Renal cortical epithelial cell (primary cell): ENCODE data around the gene MMP3. TPM values are rescaled to one million over a fixed set of nuclear protein-coding genes. Genes with fewer than 3 reads are reported as not detected.
"Not testable (repeated sequence)": the region's sequence is repeated elsewhere in the genome, so short reads cannot be mapped to it uniquely, and the experiment has no call there.

Source experiments
- DNase-seq: peaks from one replicate; pipeline ENCODE4 v3.0.0-alpha.2; 2011; ENCODE audit warnings: low read depth
- total RNA-seq: library from RNA; depleted of rRNA; stranded (reverse); fragments of >200 nt; gene quantifications from 2 replicates; pipeline ENCODE4 v1.2.3, GENCODE V29; 2014

The MMP3 gene
- total RNA-seq: not detected in 2 replicates

- DNase-seq: no peak
These were observed at the start of gene MMP3 for GRCh38 chr11:102843489-102843888. MMP3 (minus strand) TSS chr11:102843609; CDS start chr11:102843546, 63 bp downstream.

GRCh38 chr11:102891736-102892135, 48.3 kb upstream of the MMP3 start:
- no peak for DNase-seq

DNA sequence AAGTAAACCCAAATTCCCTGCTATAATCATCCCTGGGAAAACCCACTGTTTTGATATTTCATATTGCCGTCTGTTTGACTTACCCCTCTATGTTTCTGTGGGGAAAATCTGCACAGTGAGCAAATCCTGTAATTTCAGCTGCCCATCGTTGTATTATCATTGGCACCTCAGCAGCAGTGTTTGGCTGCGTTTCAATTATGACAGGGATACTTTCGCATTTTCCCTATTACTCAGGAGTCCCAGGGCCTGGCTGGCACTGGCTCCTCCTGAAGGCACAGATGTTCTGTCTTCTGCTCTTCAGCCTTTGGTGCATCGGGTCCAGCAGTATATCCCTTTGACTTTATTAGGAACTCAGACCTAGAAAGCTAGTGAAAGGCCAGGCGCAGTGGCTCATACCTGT, 43.6 kb upstream of the MMP3 start:
- DNase-seq: no peak

GRCh38 chr11:102883141-102883540, 39.7 kb upstream of the MMP3 start:
- no peak for DNase-seq

DNA sequence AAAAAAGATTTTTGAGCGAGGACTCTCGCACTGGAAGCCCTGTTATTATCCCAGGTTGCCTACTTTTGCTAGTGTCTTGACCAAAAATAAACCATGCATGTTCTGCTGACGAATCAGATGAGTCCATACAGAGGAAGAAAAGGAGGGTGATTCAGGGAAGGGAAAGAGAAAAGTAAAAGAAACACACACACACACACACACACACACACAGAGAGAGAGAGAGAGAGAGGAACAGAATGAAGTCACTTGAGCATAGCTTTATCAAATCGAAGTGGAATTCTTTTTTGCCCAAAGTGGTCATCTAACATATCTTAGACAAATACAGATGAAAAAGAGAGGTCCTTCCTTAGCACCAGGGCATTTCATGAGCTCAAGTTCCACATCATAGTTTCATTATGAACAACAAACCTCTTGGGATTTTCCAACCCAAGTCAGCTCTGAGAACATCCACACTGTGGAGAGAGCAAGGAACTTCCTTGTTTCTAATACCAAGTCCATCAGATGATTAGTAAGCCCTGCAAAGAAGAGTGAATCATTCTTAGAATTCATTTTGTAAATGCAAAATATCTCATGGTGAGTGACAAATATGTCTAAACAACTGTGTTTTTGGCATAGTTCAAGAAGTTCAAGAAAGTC, 39.1 kb upstream of the MMP3 start:
- peak; percentile 61 for DNase-seq

DNA sequence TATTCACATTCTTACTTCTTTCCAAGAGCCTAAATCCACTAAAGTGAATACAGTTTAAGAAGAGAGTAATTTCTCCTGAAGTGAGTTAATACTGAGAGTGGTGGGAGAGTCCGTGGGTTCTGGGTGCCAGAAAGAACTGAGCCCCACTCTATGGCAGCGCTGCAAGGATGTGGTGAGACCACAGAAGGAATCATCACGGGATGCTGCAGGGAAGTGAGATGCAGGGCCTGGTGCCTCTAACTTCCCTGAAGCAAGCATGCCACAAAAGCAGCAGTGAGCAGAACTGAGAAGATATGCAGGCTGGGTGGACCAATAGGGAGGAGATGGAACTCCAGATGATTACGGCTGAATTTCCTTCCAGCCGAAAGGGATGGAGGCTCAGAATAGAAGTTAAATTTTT, 36.4 kb upstream of the MMP3 start:
- DNase-seq: no peak

DNA sequence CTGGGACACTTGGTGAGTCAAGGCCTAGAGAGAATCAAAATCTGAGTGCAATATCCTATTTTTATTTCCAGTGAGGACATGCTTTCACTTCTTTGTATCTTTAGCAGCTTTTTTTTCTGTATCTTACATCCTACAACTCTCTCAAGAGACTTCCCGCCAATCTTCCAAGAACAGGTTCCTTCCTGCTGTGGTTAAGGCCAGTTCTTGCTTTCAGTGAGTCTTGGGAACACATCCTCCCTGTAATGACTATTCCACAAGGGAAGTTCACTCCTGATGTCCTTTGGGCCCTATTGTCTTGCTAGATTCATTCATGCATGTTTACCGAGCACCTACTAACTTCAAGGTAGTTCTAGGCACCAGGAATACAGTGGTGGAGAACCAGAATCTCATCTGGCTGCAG, 35.2 kb upstream of the MMP3 start:
- no peak for DNase-seq

- no peak for DNase-seq
These were observed 31.4 kb upstream of the MMP3 start, which contains the start of gene MMP12 for GRCh38 chr11:102874852-102875251. MMP12 (minus strand) TSS chr11:102874982; CDS start chr11:102874937, 45 bp downstream.

DNA sequence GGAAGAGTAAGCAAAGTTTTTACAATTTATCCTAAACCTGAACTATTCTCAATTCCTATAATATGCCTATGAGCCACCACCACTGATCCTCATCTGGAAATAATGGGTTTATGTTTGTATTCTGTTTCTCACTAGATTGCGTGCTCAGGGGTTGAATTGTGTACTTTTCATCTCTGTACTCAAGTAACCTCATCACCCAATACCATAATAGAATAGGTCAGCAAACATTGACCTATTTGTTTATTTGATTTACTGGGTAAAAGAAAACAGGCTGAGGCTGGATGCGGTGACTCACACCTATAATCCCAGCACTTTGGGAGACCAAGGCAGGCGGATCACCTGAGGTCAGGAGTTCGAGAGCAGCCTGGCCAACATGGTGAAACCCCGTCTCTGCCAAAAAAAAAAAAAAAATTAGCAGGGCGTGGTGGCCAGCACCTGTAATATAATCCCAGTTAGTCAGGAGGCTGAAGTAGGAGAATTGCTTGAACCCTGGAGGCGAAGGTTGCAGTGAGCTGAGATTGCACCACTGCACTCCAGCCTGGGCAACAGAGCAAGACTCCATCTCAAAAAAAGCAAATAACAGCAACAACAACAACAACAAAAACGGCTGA, 26.1 kb upstream of the MMP3 start:
- not testable (repeated sequence) for DNase-seq

GRCh38 chr11:102868339-102868738, 24.9 kb upstream of the MMP3 start:
- no peak for DNase-seq

GRCh38 chr11:102864724-102865123, 21.3 kb upstream of the MMP3 start:
- DNase-seq: no peak

DNA sequence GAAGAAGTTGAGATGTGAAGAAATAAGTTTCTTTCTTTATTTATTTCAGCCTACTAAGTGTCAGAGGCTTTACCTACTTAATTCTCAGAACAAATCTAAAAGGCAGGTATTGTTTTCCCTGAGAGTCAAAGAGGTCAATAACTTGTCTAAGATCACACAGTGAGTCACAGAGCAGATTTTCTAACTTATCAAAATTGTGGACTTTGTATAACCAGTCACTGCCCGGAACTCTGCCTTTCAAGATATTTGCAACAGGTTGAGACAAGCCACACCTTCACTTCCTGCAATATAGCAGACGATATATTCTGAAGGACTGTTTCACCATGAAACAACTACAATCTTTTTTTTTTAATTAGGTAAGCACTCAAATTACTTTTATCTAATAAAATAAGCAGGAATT, 10.5 kb upstream of the MMP3 start:
- DNase-seq: no peak

DNA sequence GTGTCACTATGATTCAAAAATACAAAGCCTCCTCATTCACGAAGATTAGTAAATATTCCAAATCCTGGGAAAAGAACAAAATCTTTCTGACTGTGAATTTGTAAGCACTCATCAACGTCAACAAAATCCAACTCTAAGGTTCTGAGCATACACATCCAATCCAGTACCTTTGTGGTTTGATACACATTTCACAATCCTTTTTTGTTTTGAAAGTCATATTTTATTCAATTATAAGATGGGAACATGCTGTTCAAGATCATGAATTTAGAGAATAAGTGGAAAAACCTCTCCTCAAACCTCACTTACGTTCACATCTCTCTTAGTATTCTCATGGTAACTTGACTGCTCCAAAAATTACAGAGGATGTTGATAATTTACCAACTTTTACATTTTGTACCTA, 9.6 kb upstream of the MMP3 start:
- DNase-seq: no peak

DNA sequence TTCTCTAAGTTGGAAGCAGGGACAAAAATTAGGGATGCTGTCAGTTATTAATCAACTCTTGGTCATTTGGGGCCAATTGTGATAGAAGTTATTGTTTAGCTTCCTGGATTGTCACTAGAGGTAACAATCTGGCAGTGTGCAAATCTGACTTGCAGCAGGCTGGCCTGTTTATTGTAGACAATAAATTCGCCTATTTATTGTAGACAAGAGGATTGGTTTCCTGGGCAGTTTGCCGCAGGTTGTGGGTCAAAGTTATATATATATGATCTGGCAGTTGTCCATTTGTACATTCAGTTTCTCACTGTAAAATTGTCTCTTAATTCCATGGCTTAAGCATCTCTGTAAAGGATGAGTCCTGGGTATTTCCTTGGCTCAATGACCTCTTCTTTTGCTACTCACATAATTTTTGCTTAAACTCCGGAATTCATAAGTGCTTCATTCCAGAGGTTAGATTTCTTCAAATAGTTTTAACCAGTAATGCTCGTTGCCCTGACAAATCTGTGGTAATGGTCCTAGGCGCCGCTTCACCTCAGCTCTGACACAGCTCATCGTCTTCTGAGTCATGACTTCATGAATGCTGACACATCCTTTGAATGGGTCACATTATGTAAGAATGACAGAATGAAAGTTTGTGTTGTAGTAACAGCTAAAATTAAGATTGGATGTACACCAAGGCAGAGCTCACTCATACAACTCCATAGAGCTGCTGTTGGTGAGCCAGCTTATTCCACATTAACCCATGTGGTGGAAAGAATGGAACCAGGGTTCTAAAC, 7.8 kb upstream of the MMP3 start:
- peak; percentile 88 for DNase-seq

DNA sequence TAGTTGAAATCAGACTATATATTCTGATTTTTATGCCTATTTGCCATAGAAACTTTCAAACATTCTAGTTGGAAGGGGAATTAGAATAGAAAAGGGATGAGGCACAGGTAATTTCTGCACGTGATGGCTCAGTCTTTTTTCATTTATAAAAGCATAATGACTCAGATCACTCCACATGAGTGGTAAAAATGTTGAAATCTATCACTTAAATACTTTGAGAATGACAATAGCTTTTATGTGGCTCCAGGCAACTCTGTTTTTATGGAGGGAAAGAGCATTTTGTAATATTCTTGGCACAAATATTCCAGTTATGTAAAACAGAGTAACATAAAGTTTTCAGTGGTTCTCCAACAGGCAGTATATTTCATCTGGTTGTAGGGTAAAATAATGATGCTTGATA, 5.9 kb upstream of the MMP3 start:
- peak; percentile 63 for DNase-seq

DNA sequence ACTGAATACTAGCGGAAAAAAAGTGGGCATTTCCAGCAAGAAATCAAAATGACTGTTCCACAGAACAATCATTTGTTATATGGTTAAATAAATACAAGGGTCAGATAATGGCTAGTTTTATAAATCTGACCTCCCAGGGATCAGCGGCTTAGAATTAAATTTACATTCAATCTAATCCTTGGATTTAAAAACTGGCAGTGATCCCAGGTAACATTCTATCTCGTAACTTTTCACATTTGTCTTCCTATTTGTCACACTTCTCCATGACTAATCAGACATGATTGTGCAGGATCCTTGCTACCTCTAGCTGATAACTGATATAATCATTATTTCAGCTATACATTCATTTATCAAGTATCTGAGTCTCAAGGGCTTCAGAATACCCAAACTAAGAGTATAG, 2.9 kb upstream of the MMP3 start:
- DNase-seq: no peak

DNA sequence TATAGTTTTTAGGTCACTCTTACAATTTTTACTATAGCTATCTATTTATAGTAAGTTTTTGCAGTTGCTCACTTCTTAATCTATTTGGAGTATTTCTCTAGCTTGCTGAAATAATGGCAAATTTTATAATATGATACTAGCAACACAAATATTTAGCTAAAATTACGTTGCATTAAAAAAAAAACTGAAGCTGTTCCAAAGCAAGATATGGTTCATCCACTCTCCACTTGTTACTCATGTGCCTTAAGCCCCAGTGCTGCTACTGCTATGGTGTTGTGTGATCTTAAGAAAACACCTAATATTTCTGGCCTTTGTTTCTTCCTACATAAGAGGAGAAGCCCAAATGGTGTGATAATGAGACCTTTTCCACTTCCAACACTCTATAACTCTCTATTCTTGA, 479 bp downstream of the MMP3 start:
- DNase-seq: no peak

GRCh38 chr11:102840018-102840417, 3.4 kb downstream of the MMP3 start:
- no peak for DNase-seq

DNA sequence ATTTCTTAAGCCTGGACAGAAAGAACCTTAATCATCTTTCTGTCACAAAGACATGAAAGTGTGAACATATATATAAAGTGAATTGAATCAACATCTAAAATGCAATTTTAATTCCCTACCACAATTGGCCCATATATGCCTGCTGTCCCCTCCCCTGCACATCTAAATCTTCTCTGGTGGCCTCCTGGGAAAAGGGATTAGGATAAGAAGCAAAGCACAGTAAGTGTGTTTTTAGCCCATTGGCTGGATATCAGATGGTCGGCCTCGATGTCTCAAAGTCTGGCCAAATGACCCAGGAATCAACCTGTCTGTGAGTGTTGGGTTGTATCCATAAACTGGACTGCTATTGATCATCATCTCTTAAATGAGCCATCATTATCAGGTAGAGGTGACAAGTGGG, 5.8 kb downstream of the MMP3 start:
- DNase-seq: no peak

- no peak for DNase-seq
These were observed 6.3 kb downstream of the MMP3 start for GRCh38 chr11:102837156-102837555.

DNA sequence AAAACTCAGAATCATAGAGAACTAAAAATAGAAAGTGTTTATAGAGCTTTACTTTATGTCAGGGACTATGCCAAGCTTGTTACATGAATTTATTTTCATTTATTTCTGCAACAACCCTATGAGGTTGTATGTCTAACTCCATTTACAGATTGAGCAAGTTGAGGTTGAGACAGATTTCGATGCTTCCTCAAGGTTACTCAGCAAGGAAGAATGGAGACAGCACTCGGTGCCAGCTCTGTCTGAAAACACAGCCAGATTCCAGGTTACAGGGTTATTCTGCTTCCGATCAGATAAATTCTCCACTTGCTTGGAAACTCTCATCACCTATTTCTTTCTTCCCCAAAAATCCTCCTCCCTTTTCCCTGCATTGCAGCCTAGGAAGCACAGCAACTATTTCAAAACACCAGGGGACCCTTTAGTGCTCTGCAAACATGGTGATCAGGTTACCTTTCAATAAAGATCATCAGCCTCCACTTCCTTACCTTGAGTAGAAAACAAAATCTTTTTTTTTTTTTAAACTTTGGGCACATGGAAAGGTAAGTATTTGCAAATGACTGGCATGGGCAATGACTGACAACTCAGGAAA, 7.0 kb downstream of the MMP3 start:
- peak; percentile 52 for DNase-seq

GRCh38 chr11:102833731-102834130, 9.7 kb downstream of the MMP3 start:
- peak; percentile 48 for DNase-seq

DNA sequence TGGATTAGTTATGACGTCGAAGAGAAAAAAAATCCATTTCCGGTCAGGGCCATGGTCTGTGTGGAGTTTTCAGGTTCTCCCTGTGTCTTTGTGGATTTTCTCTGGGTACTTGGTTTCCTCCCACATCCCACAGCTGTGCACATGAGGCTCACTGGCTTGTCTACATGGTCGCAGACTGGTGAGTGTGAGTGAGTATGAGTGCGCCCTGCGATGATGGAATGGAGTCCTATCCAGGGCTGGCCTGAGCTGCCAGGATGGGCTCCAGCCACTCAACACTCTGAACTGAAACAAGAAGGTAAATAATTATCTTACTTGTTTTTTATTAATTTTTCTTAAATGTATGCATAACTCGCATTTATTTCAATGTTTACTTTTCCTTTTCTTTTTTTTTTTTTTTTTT, 10.8 kb downstream of the MMP3 start:
- no peak for DNase-seq
